HEK293T (cell line): ENCODE data around the gene MAG.
"Not testable (repeated sequence)": the region's sequence is repeated elsewhere in the genome, so short reads cannot be mapped to it uniquely, and the experiment has no call there.

ENCODE experiments used
- CTCF ChIA-PET: fragments of 350-600 bp; formaldehyde crosslinking; extraction: SDS; loops from one replicate; lab custom pipeline; 2021; ENCODE audit warnings: antibody characterized with exemption, inconsistent platforms; lab: Yijun Ruan, JAX
- POLR2A ChIA-PET: fragments of 350-600 bp; formaldehyde crosslinking; extraction: SDS; loops from one replicate; lab custom pipeline; 2020; ENCODE audit warnings: antibody characterized with exemption, inconsistent platforms; lab: Yijun Ruan, JAX
- DNase-seq: peaks from one replicate; pipeline ENCODE4 v3.0.0; 2012; ENCODE audit warnings: mixed read lengths; ENCODE audit errors: extremely low spot score
- ARNT ChIP-seq: fragments of 450-650 bp; IDR thresholded peaks from 2 replicates; pipeline ENCODE4 v1.6.1; 2017; ENCODE audit warnings: mild to moderate bottlenecking
- BHLHE40 ChIP-seq: fragments of 450-650 bp; IDR thresholded peaks from 2 replicates; pipeline ENCODE4 v1.6.1; 2016; ENCODE audit warnings: mild to moderate bottlenecking, moderate library complexity, borderline replicate concordance
- CTBP1 ChIP-seq: fragments of 450-650 bp; IDR thresholded peaks from 2 replicates; pipeline ENCODE4 v1.6.1; 2016; ENCODE audit warnings: borderline replicate concordance
- ELF4 ChIP-seq: fragments of 450-650 bp; IDR thresholded peaks from 2 replicates; pipeline ENCODE4 v1.6.1; 2017; ENCODE audit warnings: antibody characterized with exemption
- FOXA1 ChIP-seq: fragments of 450-650 bp; IDR thresholded peaks from 2 replicates; pipeline ENCODE4 v1.6.1; 2016; ENCODE audit warnings: mild to moderate bottlenecking
- FOXK2 ChIP-seq: fragments of 450-650 bp; IDR thresholded peaks from 2 replicates; pipeline ENCODE4 v1.6.1; 2016; ENCODE audit warnings: mild to moderate bottlenecking
- FOXM1 ChIP-seq: fragments of 450-650 bp; IDR thresholded peaks from 2 replicates; pipeline ENCODE4 v1.6.1; 2017; ENCODE audit warnings: mild to moderate bottlenecking, borderline replicate concordance
- HDGF ChIP-seq: fragments of 450-650 bp; IDR thresholded peaks from 2 replicates; pipeline ENCODE4 v1.6.1; 2017; ENCODE audit warnings: antibody characterized with exemption, borderline replicate concordance
- L3MBTL2 ChIP-seq: fragments of 450-650 bp; conservative IDR thresholded peaks from 2 replicates; pipeline ENCODE4 v1.6.1; 2016; ENCODE audit warnings: mild to moderate bottlenecking
- LEF1 ChIP-seq: fragments of 450-650 bp; IDR thresholded peaks from 2 replicates; pipeline ENCODE4 v1.6.1; 2017; ENCODE audit warnings: mild to moderate bottlenecking, borderline replicate concordance
- NFRKB ChIP-seq: fragments of 450-650 bp; IDR thresholded peaks from 2 replicates; pipeline ENCODE4 v1.6.1; 2016; ENCODE audit warnings: mild to moderate bottlenecking, moderate library complexity
- PKNOX1 ChIP-seq: fragments of 450-650 bp; IDR thresholded peaks from 2 replicates; pipeline ENCODE4 v1.6.1; 2016
- SP1 ChIP-seq: fragments of 450-650 bp; IDR thresholded peaks from 2 replicates; pipeline ENCODE4 v1.6.1; 2017
- SUZ12 ChIP-seq: fragments of 450-650 bp; IDR thresholded peaks from 2 replicates; pipeline ENCODE4 v1.6.1; 2016; ENCODE audit warnings: mild to moderate bottlenecking
- TARDBP ChIP-seq: fragments of 450-650 bp; IDR thresholded peaks from 2 replicates; pipeline ENCODE4 v1.6.1; 2016
- ZNF384 ChIP-seq: fragments of 450-650 bp; IDR thresholded peaks from 2 replicates; pipeline ENCODE4 v1.6.1; 2016

Gene MAG

GRCh38 chr19:35284153-35285094 is 7.5 kb upstream of the MAG start:
- TF ChIP-seq FOXM1: no peak
- TF ChIP-seq SP1: no peak
- TF ChIP-seq CTBP1: no peak
- TF ChIP-seq ELF4: no peak
- no peak for TF ChIP-seq NFRKB
- no peak for TF ChIP-seq PKNOX1
- no peak for TF ChIP-seq L3MBTL2
- TF ChIP-seq ZNF384: no peak
- TF ChIP-seq TARDBP: no peak
- TF ChIP-seq FOXA1: no peak
- no peak for TF ChIP-seq ARNT
- no peak for DNase-seq
- POLR2A ChIA-PET: interaction anchor here (0.7 kb wide), 1 partner anchor 116 kb away, joined by 3 read pairs; no protein-coding TSS in a partner anchor
- CTCF ChIA-PET: no interaction called here

- DNase-seq: no peak
- POLR2A ChIA-PET: interaction anchor here (0.7 kb wide), 1 partner anchor 116 kb away, joined by 3 read pairs; no protein-coding TSS in a partner anchor
- no peak for TF ChIP-seq FOXM1
- no peak for TF ChIP-seq NFRKB
- no peak for TF ChIP-seq SUZ12
- TF ChIP-seq TARDBP: no peak
- TF ChIP-seq ZNF384: no peak
- CTCF ChIA-PET: interaction anchor here (0.8 kb wide), 1 partner anchor 68 kb away, joined by 3 read pairs; no protein-coding TSS in a partner anchor
Observed at GRCh38 chr19:35285095-35285449, 6.9 kb upstream of the MAG start.

GRCh38 chr19:35285465-35285864 is 6.5 kb upstream of the MAG start:
- ChIA-PET POLR2A (interaction anchor here (0.7 kb wide), 1 partner anchor 117 kb away, joined by 3 read pairs; no protein-coding TSS in a partner anchor), CTCF (interaction anchor here (0.8 kb wide), 1 partner anchor 68 kb away, joined by 3 read pairs; no protein-coding TSS in a partner anchor)
- not testable (repeated sequence) for DNase-seq

- CTCF ChIA-PET, POLR2A ChIA-PET, DNase-seq: not testable (repeated sequence)
Observed at GRCh38 chr19:35286101-35286500, 5.9 kb upstream of the MAG start.

GRCh38 chr19:35287713-35288112 is 4.2 kb upstream of the MAG start:
- CTCF ChIA-PET: no interaction called here
- no peak for DNase-seq
- POLR2A ChIA-PET: no interaction called here
- TF ChIP-seq CTBP1: no peak
- no peak for TF ChIP-seq BHLHE40
- TF ChIP-seq ARNT: no peak
- no peak for TF ChIP-seq FOXM1
- no peak for TF ChIP-seq HDGF
- no peak for TF ChIP-seq NFRKB
- TF ChIP-seq ELF4: no peak
- TF ChIP-seq TARDBP: no peak
- TF ChIP-seq LEF1: no peak
- TF ChIP-seq L3MBTL2: no peak
- TF ChIP-seq SUZ12: no peak
- TF ChIP-seq FOXK2: no peak
- TF ChIP-seq SP1: no peak
- no peak for TF ChIP-seq PKNOX1
- TF ChIP-seq ZNF384: no peak
- TF ChIP-seq FOXA1: no peak

GRCh38 chr19:35288331-35288730 is 3.6 kb upstream of the MAG start:
- ChIA-PET CTCF (no interaction called here), POLR2A (no interaction called here)
- no peak for TF ChIP-seq ELF4
- no peak for TF ChIP-seq CTBP1
- DNase-seq: no peak

- CTCF ChIA-PET: no interaction called here
Observed at GRCh38 chr19:35288906-35289305, 3.1 kb upstream of the MAG start.

More at GRCh38 chr19:35288906-35289305, 3.1 kb upstream of the MAG start:
- POLR2A ChIA-PET: interaction anchor here (0.6 kb wide), 1 partner anchor 19 kb away, joined by 3 read pairs; no protein-coding TSS in a partner anchor
- TF ChIP-seq L3MBTL2 (no peak), ELF4 (no peak), NFRKB (no peak), LEF1 (no peak), CTBP1 (no peak), SUZ12 (no peak), BHLHE40 (no peak), ARNT (no peak), TARDBP (no peak), SP1 (no peak), FOXM1 (no peak), PKNOX1 (no peak), FOXA1 (no peak), HDGF (no peak), FOXK2 (no peak), ZNF384 (no peak)
- DNase-seq: no peak
